NT2/D1 (cell line): ENCODE measurements around the gene MRPS26.
A peak's percentile ranks its signal among the peaks of the same experiment; 100 is the strongest.

Experiments
- DNase-seq: peaks from one replicate; pipeline ENCODE4 v3.0.0-alpha.2; 2011; ENCODE audit warnings: low read depth, low spot score
- H3K27me3 ChIP-seq: 2 replicates; pipeline ENCODE4 v1.6.0; 2011; ENCODE audit warnings: mild to moderate bottlenecking; ENCODE audit not compliant: insufficient read length, insufficient read depth
- H3K36me3 ChIP-seq: 2 replicates; pipeline ENCODE4 v1.6.1; 2011; ENCODE audit warnings: mild to moderate bottlenecking, low read length, mixed read lengths; ENCODE audit not compliant: insufficient read depth, insufficient read length
- H3K4me1 ChIP-seq: 2 replicates; pipeline ENCODE4 v1.5.1; 2011; ENCODE audit not compliant: insufficient read depth, insufficient read length
- H3K4me3 ChIP-seq: 2 replicates; pipeline ENCODE4 v1.5.1; 2011; ENCODE audit warnings: low read depth; ENCODE audit not compliant: insufficient read length
- H3K9ac ChIP-seq: 2 replicates; pipeline ENCODE4 v1.6.0; 2011; ENCODE audit warnings: low read depth; ENCODE audit not compliant: insufficient read length
- H3K9me3 ChIP-seq: 2 replicates; pipeline ENCODE4 v1.5.1; 2011; ENCODE audit warnings: mild to moderate bottlenecking, low read length; ENCODE audit not compliant: insufficient read depth
- SUZ12 ChIP-seq: IDR thresholded peaks from 2 replicates; pipeline ENCODE4 v1.6.1; 2011; ENCODE audit not compliant: insufficient read length, insufficient read depth; ENCODE audit errors: extremely low read depth
- YY1 ChIP-seq: IDR thresholded peaks from 2 replicates; pipeline ENCODE4 v1.6.1; 2011; ENCODE audit not compliant: insufficient read length, insufficient read depth
- ZNF274 ChIP-seq: IDR thresholded peaks from 2 replicates; pipeline ENCODE4 v1.6.1; 2011; ENCODE audit warnings: mild to moderate bottlenecking, low read depth, low read length

The MRPS26 gene

GRCh38 chr20:3045816-3046676 is at the start of gene MRPS26:
MRPS26 (plus strand) TSS chr20:3046052; CDS start chr20:3046069, 17 bp downstream.
- DNase-seq: peak; percentile 90
- H3K4me1 ChIP-seq: peaks cover 4% of the 10 kb centered on the region
- TF ChIP-seq SUZ12 (no peak), ZNF274 (no peak)

GRCh38 chr20:2998728-2999127 is 47.1 kb upstream of the MRPS26 start:
- Histone ChIP-seq H3K36me3 (peaks cover 16% of the 10 kb centered on the region), H3K4me1 (no peaks in the 10 kb centered on the region), H3K9me3 (no peaks in the 10 kb centered on the region), H3K4me3 (no peak overlapping the region), H3K27me3 (no peaks in the 10 kb centered on the region), H3K9ac (no peak overlapping the region)
- TF ChIP-seq SUZ12 (no peak), ZNF274 (no peak), YY1 (no peak)
- DNase-seq: no peak

More at GRCh38 chr20:3045816-3046676, at the start of gene MRPS26:
- Histone ChIP-seq H3K9ac (peak within 1 kb of the TSS; percentile 92), H3K4me3 (peak within 1 kb of the TSS; percentile 92), H3K9me3 (no peaks in the 10 kb centered on the region), H3K36me3 (peaks cover 39% of the 10 kb centered on the region), H3K27me3 (no peaks in the 10 kb centered on the region)

- H3K4me3 ChIP-seq: no peak overlapping the region
- H3K27me3 ChIP-seq: no peaks in the 10 kb centered on the region
- no peaks in the 10 kb centered on the region for H3K9me3 ChIP-seq
- peaks cover 4% of the 10 kb centered on the region for H3K4me1 ChIP-seq
- peak; percentile 39 for DNase-seq
- no peak overlapping the region for H3K9ac ChIP-seq
- TF ChIP-seq YY1: no peak
- no peak for TF ChIP-seq ZNF274
- TF ChIP-seq SUZ12: no peak
- H3K36me3 ChIP-seq: peaks cover 15% of the 10 kb centered on the region
Observed at GRCh38 chr20:3000852-3001523, 44.9 kb upstream of the MRPS26 start.

GRCh38 chr20:3003416-3003815 is 42.4 kb upstream of the MRPS26 start:
- Histone ChIP-seq H3K4me1 (peaks cover 4% of the 10 kb centered on the region), H3K36me3 (peaks cover 29% of the 10 kb centered on the region), H3K27me3 (no peaks in the 10 kb centered on the region), H3K4me3 (no peak overlapping the region), H3K9me3 (no peaks in the 10 kb centered on the region), H3K9ac (no peak overlapping the region)
- TF ChIP-seq YY1 (no peak), ZNF274 (no peak), SUZ12 (no peak)
- DNase-seq: no peak

GRCh38 chr20:3010985-3011723 is 34.7 kb upstream of the MRPS26 start:
- H3K9ac ChIP-seq: no peak overlapping the region
- no peaks in the 10 kb centered on the region for H3K27me3 ChIP-seq
- TF ChIP-seq YY1: no peak
- no peak for TF ChIP-seq SUZ12
- no peak for TF ChIP-seq ZNF274
- no peak for DNase-seq
- H3K9me3 ChIP-seq: no peaks in the 10 kb centered on the region
- peaks cover 25% of the 10 kb centered on the region for H3K36me3 ChIP-seq
- no peaks in the 10 kb centered on the region for H3K4me1 ChIP-seq
- no peak overlapping the region for H3K4me3 ChIP-seq

GRCh38 chr20:3011752-3012151 is 34.1 kb upstream of the MRPS26 start:
- Histone ChIP-seq H3K36me3 (peaks cover 24% of the 10 kb centered on the region), H3K9ac (no peak overlapping the region), H3K4me3 (no peak overlapping the region), H3K9me3 (no peaks in the 10 kb centered on the region), H3K4me1 (no peaks in the 10 kb centered on the region), H3K27me3 (no peaks in the 10 kb centered on the region)
- no peak for TF ChIP-seq ZNF274
- TF ChIP-seq SUZ12: no peak
- TF ChIP-seq YY1: no peak
- DNase-seq: no peak

- Histone ChIP-seq H3K9me3 (no peaks in the 10 kb centered on the region), H3K27me3 (no peaks in the 10 kb centered on the region), H3K36me3 (peaks cover 20% of the 10 kb centered on the region), H3K4me1 (no peaks in the 10 kb centered on the region), H3K4me3 (no peak overlapping the region), H3K9ac (no peak overlapping the region)
- TF ChIP-seq YY1 (no peak), SUZ12 (no peak), ZNF274 (no peak)
- DNase-seq: no peak
Observed at GRCh38 chr20:3013771-3014170, 32.1 kb upstream of the MRPS26 start.
